Aorta (tissue), 5 donors: ENCODE results near the gene CDH23. TPM values are rescaled to one million over a fixed set of nuclear protein-coding genes. Genes with fewer than 3 reads are reported as not detected.

Experiments used
- ATAC-seq: fragments of 200-7000 bp; cut with Tn5 transposase; one replicate; pipeline ENCODE4 v1.9.1; 2022; ENCODE audit warnings: moderate library complexity; ENCODE audit not compliant: low FRiP score
- DNase-seq, 2 donors: peaks; one replicate each; pipeline ENCODE4 v3.0.0-alpha.2; 2020
- H3K27ac ChIP-seq, 2 donors: one replicate each; pipeline ENCODE4 v1.5.1; 2013; ENCODE audit warnings: low read length in 2 of 2, mild to moderate bottlenecking in 2 of 2, moderate library complexity in 2 of 2, control low read depth in 1 of 2, inconsistent platforms in 1 of 2, low read depth in 1 of 2
- H3K27me3 ChIP-seq, 2 donors: one replicate each; pipeline ENCODE4 v1.6.1; 2013; ENCODE audit warnings: control low read depth in 1 of 2, low read length in 1 of 2, mild to moderate bottlenecking in 1 of 2, moderate library complexity in 1 of 2; ENCODE audit not compliant: insufficient read depth in 2 of 2, control insufficient read depth in 1 of 2
- H3K36me3 ChIP-seq, 2 donors: one replicate each; pipeline ENCODE4 v1.6.1; 2013; ENCODE audit warnings: control low read depth in 1 of 2, low read length in 1 of 2, mild to moderate bottlenecking in 1 of 2; ENCODE audit not compliant: insufficient read depth in 2 of 2, control insufficient read depth in 1 of 2
- H3K4me1 ChIP-seq, 2 donors: one replicate each; pipeline ENCODE4 v1.6.1; 2013; ENCODE audit warnings: low read length in 2 of 2, control low read depth in 1 of 2, mild to moderate bottlenecking in 1 of 2, moderate library complexity in 1 of 2; ENCODE audit not compliant: insufficient read depth in 2 of 2, control insufficient read depth in 1 of 2
- H3K4me3 ChIP-seq, 2 donors: one replicate each; pipeline ENCODE4 v1.5.1; 2013; ENCODE audit warnings: low read length in 2 of 2, control low read depth in 1 of 2, mild to moderate bottlenecking in 1 of 2
- H3K9me3 ChIP-seq: one replicate; pipeline ENCODE4 v1.6.1; 2013; ENCODE audit warnings: mild to moderate bottlenecking, low read length; ENCODE audit not compliant: control insufficient read depth
- WGBS, 2 donors: extraction: QIAGEN DNeasy Blood & Tissue Kit; methylation state at CpG; one replicate each; pipeline ENCODE4 v1.1.7; 2013; 5-methylcytosine and 5-hydroxymethylcytosine counted together
- intact Hi-C, 2 donors: fragments of 100-400 bp; cut with DNase I; formaldehyde crosslinking; loops; one replicate each; pipeline versions ENCODE4 v1.14.2 to v1.15.0; 2022
- polyA plus RNA-seq, 2 donors: library from polyadenylated mRNA; stranded (reverse); fragments of 200-250 nt; gene quantifications; one replicate each; pipeline ENCODE4 v1.2.3, GENCODE V29; 2013
- total RNA-seq, 2 donors: library from RNA; stranded (reverse); fragmentation: NEBNext Ultra II Directional; extraction: Animal tissue kit (Norgen Biotek cat#: 25700); gene quantifications; one replicate each; pipeline ENCODE4 v1.2.1, GENCODE V29; 2021
- donor health status: healthy with polysubstance abuse.
- donor health status: Bipolar disorder and iron deficiency.
- donor health status: DM: no; HTN: no; CAD: no.
- donor health status: DM: no; HTN: no; CAD: no.
- donor health status: DM: yes; HTN: yes; CAD: no.

The CDH23 gene
- total and polyA plus RNA-seq, 4 donors, result 0.50 to 16.6 (median 7.3) TPM

GRCh38 chr10:71675295-71675970 is 278.7 kb downstream of the CDH23 start:
- H3K27me3 ChIP-seq, result no peaks in the 10 kb centered on the region
- no peak overlapping the region for H3K27ac ChIP-seq
- H3K4me1 ChIP-seq, result no peaks in the 10 kb centered on the region
- no peaks in the 10 kb centered on the region for H3K36me3 ChIP-seq
- WGBS, 2 donors, result 96% methylated on average over 6 of the region's 6 CpGs
- intact Hi-C loops, result no loop called here
- no peak for DNase-seq
- H3K4me3 ChIP-seq, result no peak overlapping the region
- H3K9me3 ChIP-seq, result no peaks in the 10 kb centered on the region
- ATAC-seq, result no peak

GRCh38 chr10:71677261-71677660 is 280.5 kb downstream of the CDH23 start:
- ATAC-seq, result no peak
- H3K36me3 ChIP-seq, result no peaks in the 10 kb centered on the region
- no peak for DNase-seq
- no peak overlapping the region for H3K4me3 ChIP-seq
- no peak overlapping the region for H3K27ac ChIP-seq
- H3K9me3 ChIP-seq, result no peaks in the 10 kb centered on the region
- no peaks in the 10 kb centered on the region for H3K4me1 ChIP-seq
- WGBS, 2 donors, result 91 to 92% methylated on average over 17 of the region's 17 CpGs
- intact Hi-C loops, result no loop called here
- H3K27me3 ChIP-seq, result no peaks in the 10 kb centered on the region

GRCh38 chr10:71678057-71678805 is 281.5 kb downstream of the CDH23 start:
- no peaks in the 10 kb centered on the region for H3K9me3 ChIP-seq
- H3K4me1 ChIP-seq, result no peaks in the 10 kb centered on the region
- no peaks in the 10 kb centered on the region for H3K27me3 ChIP-seq
- DNase-seq, result no peak
- WGBS, 2 donors, result 85 to 90% methylated on average over 10 of the region's 10 CpGs
- intact Hi-C loops, result no loop called here
- no peak overlapping the region for H3K4me3 ChIP-seq
- no peaks in the 10 kb centered on the region for H3K36me3 ChIP-seq
- ATAC-seq, result no peak
- H3K27ac ChIP-seq, result no peak overlapping the region

GRCh38 chr10:71679425-71679824 is 282.7 kb downstream of the CDH23 start:
- 87% methylated on average over 9 of the region's 9 CpGs for WGBS, 2 donors
- Histone ChIP-seq H3K9me3 (no peaks in the 10 kb centered on the region), H3K27ac (no peak overlapping the region), H3K27me3 (no peaks in the 10 kb centered on the region), H3K4me3 (no peak overlapping the region), H3K4me1 (no peaks in the 10 kb centered on the region), H3K36me3 (no peaks in the 10 kb centered on the region)
- intact Hi-C loops, result no loop called here
- ATAC-seq, result no peak
- DNase-seq, result no peak

- H3K27ac ChIP-seq, result no peak overlapping the region
- no peaks in the 10 kb centered on the region for H3K4me1 ChIP-seq
- H3K36me3 ChIP-seq, result no peaks in the 10 kb centered on the region
- no peaks in the 10 kb centered on the region for H3K9me3 ChIP-seq
- DNase-seq (no peak), ATAC-seq (no peak)
- 94 to 95% methylated on average over 5 of the region's 5 CpGs for WGBS, 2 donors
- H3K4me3 ChIP-seq, result no peak overlapping the region
- intact Hi-C loops, result no loop called here
- no peaks in the 10 kb centered on the region for H3K27me3 ChIP-seq
These were observed 285.3 kb downstream of the CDH23 start for GRCh38 chr10:71681977-71682376.

GRCh38 chr10:71683301-71683700 is 286.6 kb downstream of the CDH23 start:
- H3K27me3 ChIP-seq, result no peaks in the 10 kb centered on the region
- ATAC-seq (no peak), DNase-seq (no peak)
- H3K4me1 ChIP-seq, result no peaks in the 10 kb centered on the region
- H3K27ac ChIP-seq, result no peak overlapping the region
- no peaks in the 10 kb centered on the region for H3K36me3 ChIP-seq
- no peaks in the 10 kb centered on the region for H3K9me3 ChIP-seq
- no peak overlapping the region for H3K4me3 ChIP-seq
- 86 to 88% methylated on average over 7 of the region's 7 CpGs for WGBS, 2 donors
- intact Hi-C loops, result no loop called here

- ATAC-seq (no peak), DNase-seq (no peak)
- 88 to 91% methylated on average over 7 of the region's 7 CpGs for WGBS, 2 donors
- Histone ChIP-seq H3K36me3 (no peaks in the 10 kb centered on the region), H3K4me1 (no peaks in the 10 kb centered on the region), H3K27ac (no peak overlapping the region), H3K4me3 (no peak overlapping the region), H3K9me3 (no peaks in the 10 kb centered on the region), H3K27me3 (no peaks in the 10 kb centered on the region)
- intact Hi-C loops, result no loop called here
These were observed 287.8 kb downstream of the CDH23 start for GRCh38 chr10:71684356-71685173.

GRCh38 chr10:71685554-71686232 is 289.0 kb downstream of the CDH23 start:
- H3K9me3 ChIP-seq, result no peaks in the 10 kb centered on the region
- intact Hi-C loops, result no loop called here
- no peaks in the 10 kb centered on the region for H3K4me1 ChIP-seq
- 88 to 89% methylated on average over 13 of the region's 13 CpGs for WGBS, 2 donors
- no peaks in the 10 kb centered on the region for H3K36me3 ChIP-seq
- no peak overlapping the region for H3K27ac ChIP-seq
- H3K27me3 ChIP-seq, result no peaks in the 10 kb centered on the region
- no peak overlapping the region for H3K4me3 ChIP-seq
- DNase-seq (no peak), ATAC-seq (no peak)
